H9 (cell line): ENCODE results near the gene COASY. TPM values are rescaled to one million over a fixed set of nuclear protein-coding genes. Genes with fewer than 3 reads are reported as not detected.

Experiments
- DNase-seq: peaks from one replicate; pipeline ENCODE4 v3.0.0-alpha.2; 2017
- H2AFZ ChIP-seq: one replicate; pipeline ENCODE4 v1.6.1; 2013; ENCODE audit warnings: mild to moderate bottlenecking, low read length, control low read depth, moderate library complexity
- H2AK5ac ChIP-seq: 2 replicates; pipeline ENCODE4 v1.6.1; 2013; ENCODE audit warnings: low read length, control low read depth, mixed read lengths; ENCODE audit not compliant: insufficient read length
- H2BK120ac ChIP-seq: one replicate; pipeline ENCODE4 v1.6.1; 2013; ENCODE audit warnings: low read depth, mild to moderate bottlenecking, low read length, control low read depth, inconsistent platforms; ENCODE audit not compliant: poor library complexity, severe bottlenecking
- H2BK12ac ChIP-seq: 2 replicates; pipeline ENCODE4 v1.6.1; 2013; ENCODE audit warnings: low read length, control low read depth, mixed read lengths, low read depth; ENCODE audit not compliant: insufficient read length
- H2BK15ac ChIP-seq: 2 replicates; pipeline ENCODE4 v1.6.1; 2013; ENCODE audit warnings: low read depth, low read length, control low read depth
- H2BK20ac ChIP-seq: one replicate; pipeline ENCODE4 v1.6.1; 2013; ENCODE audit warnings: low read depth, mild to moderate bottlenecking, low read length, control low read depth, inconsistent platforms; ENCODE audit not compliant: poor library complexity, severe bottlenecking
- H2BK5ac ChIP-seq: 2 replicates; pipeline ENCODE4 v1.6.1; 2013; ENCODE audit warnings: low read length, control low read depth, mixed read lengths; ENCODE audit not compliant: insufficient read length
- H3K14ac ChIP-seq: 2 replicates; pipeline ENCODE4 v1.6.1; 2013; ENCODE audit warnings: low read length, control low read depth; ENCODE audit not compliant: insufficient read depth
- H3K18ac ChIP-seq: 2 replicates; pipeline ENCODE4 v1.6.1; 2013; ENCODE audit warnings: low read depth, mild to moderate bottlenecking, mixed read lengths, low read length, control low read depth; ENCODE audit not compliant: insufficient read length
- H3K23ac ChIP-seq: 2 replicates; pipeline ENCODE4 v1.6.1; 2013; ENCODE audit warnings: low read length, control low read depth, mixed read lengths, low read depth; ENCODE audit not compliant: insufficient read length
- H3K23me2 ChIP-seq: 2 replicates; pipeline ENCODE4 v1.6.1; 2013; ENCODE audit warnings: low read depth, mild to moderate bottlenecking, mixed read lengths, low read length, control low read depth; ENCODE audit not compliant: insufficient read length, poor library complexity, severe bottlenecking
- H3K27ac ChIP-seq: 2 replicates; pipeline ENCODE4 v1.5.1; 2013; ENCODE audit warnings: low read length, control low read depth, mixed read lengths, low read depth; ENCODE audit not compliant: insufficient read length
- H3K27me3 ChIP-seq: 2 replicates; pipeline ENCODE4 v1.6.1; 2013; ENCODE audit warnings: low read length, control low read depth, inconsistent platforms; ENCODE audit not compliant: insufficient read depth
- H3K4ac ChIP-seq: 2 replicates; pipeline ENCODE4 v1.6.1; 2013; ENCODE audit warnings: low read depth, mild to moderate bottlenecking, control low read depth, inconsistent platforms, low read length, moderate library complexity
- H3K4me1 ChIP-seq: 2 replicates; pipeline ENCODE4 v1.6.1; 2013; ENCODE audit warnings: low read length, control low read depth, inconsistent platforms; ENCODE audit not compliant: insufficient read depth
- H3K4me2 ChIP-seq: 2 replicates; pipeline ENCODE4 v1.6.1; 2013; ENCODE audit warnings: low read length, control low read depth, mixed read lengths; ENCODE audit not compliant: insufficient read length, insufficient read depth
- H3K56ac ChIP-seq: 2 replicates; pipeline ENCODE4 v1.6.1; 2013; ENCODE audit warnings: low read depth, mild to moderate bottlenecking, mixed read lengths, low read length, control low read depth; ENCODE audit not compliant: insufficient read length
- H3K79me1 ChIP-seq: 2 replicates; pipeline ENCODE4 v1.6.1; 2013; ENCODE audit warnings: low read depth, mild to moderate bottlenecking, moderate library complexity, low read length, control low read depth, inconsistent platforms; ENCODE audit not compliant: insufficient read depth, poor library complexity, severe bottlenecking
- H3K79me2 ChIP-seq: 2 replicates; pipeline ENCODE4 v1.6.1; 2013; ENCODE audit warnings: low read length, control low read depth, inconsistent platforms; ENCODE audit not compliant: insufficient read depth
- H3K9ac ChIP-seq: 2 replicates; pipeline ENCODE4 v1.6.1; 2013; ENCODE audit warnings: low read length, control low read depth, mixed read lengths; ENCODE audit not compliant: insufficient read length; ENCODE audit errors: extremely low read depth
- H3K9me3 ChIP-seq: one replicate; pipeline ENCODE4 v1.6.1; 2013; ENCODE audit warnings: low read depth, low read length, inconsistent platforms; ENCODE audit not compliant: control insufficient read depth
- H3T11ph ChIP-seq: one replicate; pipeline ENCODE4 v1.6.1; 2013; ENCODE audit warnings: mild to moderate bottlenecking, low read length, control low read depth, inconsistent platforms
- H4K20me1 ChIP-seq: one replicate; pipeline ENCODE4 v1.6.1; 2013; ENCODE audit not compliant: control insufficient read depth, insufficient read length, insufficient read depth
- H4K5ac ChIP-seq: 2 replicates; pipeline ENCODE4 v1.6.1; 2013; ENCODE audit warnings: low read depth, mild to moderate bottlenecking, mixed read lengths, low read length, control low read depth; ENCODE audit not compliant: insufficient read length
- H4K8ac ChIP-seq: replicated peaks from 2 replicates; pipeline ENCODE4 v1.6.1; 2013; ENCODE audit warnings: low read length, control low read depth, mixed read lengths, low read depth; ENCODE audit not compliant: insufficient read length
- H4K91ac ChIP-seq: 2 replicates; pipeline ENCODE4 v1.6.1; 2013; ENCODE audit warnings: low read depth, mild to moderate bottlenecking, moderate library complexity, mixed read lengths, low read length, control low read depth; ENCODE audit not compliant: insufficient read length
- H3K27ac Mint-ChIP-seq, 3 experiments: 2 replicates in 2 of 3; 3 replicates in 1 of 3; pipeline ENCODE4 v1.8.0; 2020 to 2021; ENCODE audit warnings: mixed read lengths in 3 of 3, mild to moderate bottlenecking in 1 of 3, moderate library complexity in 1 of 3
- H3K27me3 Mint-ChIP-seq: 2 replicates; pipeline ENCODE4 v1.8.0; 2021; ENCODE audit warnings: low read depth, mild to moderate bottlenecking, moderate library complexity, mixed read lengths
- H3K36me3 Mint-ChIP-seq, 3 experiments: 2 replicates in 2 of 3; 3 replicates in 1 of 3; pipeline ENCODE4 v1.8.0; 2020 to 2021; ENCODE audit warnings: low read depth in 3 of 3, mixed read lengths in 3 of 3; ENCODE audit not compliant: insufficient read depth in 1 of 3
- H3K4me1 Mint-ChIP-seq, 2 experiments: 2 replicates each; pipeline ENCODE4 v1.8.0; 2020; ENCODE audit warnings: mixed read lengths in 2 of 2
- H3K4me3 Mint-ChIP-seq, 2 experiments: 2 replicates in 1 of 2; 3 replicates in 1 of 2; pipeline ENCODE4 v1.8.0; 2020 to 2021; ENCODE audit warnings: mild to moderate bottlenecking in 2 of 2, mixed read lengths in 2 of 2, moderate library complexity in 1 of 2
- H3K9me3 Mint-ChIP-seq, 2 experiments: 2 replicates in 1 of 2; 3 replicates in 1 of 2; pipeline ENCODE4 v1.8.0; 2020; ENCODE audit warnings: mild to moderate bottlenecking in 2 of 2, mixed read lengths in 2 of 2, moderate library complexity in 1 of 2
- CTCF ChIP-seq: fragments of 200-600 bp; sonication (generic); conservative IDR thresholded peaks from 3 replicates; pipeline ENCODE4 v1.8.0; 2021; ENCODE audit warnings: antibody characterized with exemption, mild to moderate bottlenecking
- WGBS: extraction: QIAGEN DNeasy Blood & Tissue Kit; methylation state at CpG from one replicate; pipeline ENCODE4 v1.1.7; 2013; ENCODE audit warnings: missing lambda C conversion rate, low lambda C conversion rate, mixed read lengths; ENCODE audit not compliant: insufficient read length; ENCODE audit errors: extremely low coverage; 5-methylcytosine and 5-hydroxymethylcytosine counted together
- total RNA-seq: library from RNA; stranded (reverse); gene quantifications from 2 replicates; pipeline ENCODE4 v1.2.1, GENCODE V29; 2021

The COASY gene
- total RNA-seq, 1 experiment from 2014 or later: 84.1 TPM

- no peak for TF ChIP-seq CTCF
- no peak overlapping the region for H2BK12ac ChIP-seq
- no peak overlapping the region for H3T11ph ChIP-seq
- H3K18ac ChIP-seq: no peak overlapping the region
- H3K56ac ChIP-seq: no peak overlapping the region
- no peak overlapping the region for H2BK15ac ChIP-seq
- H3K27me3 Mint-ChIP-seq: peaks cover 9% of the 10 kb centered on the region
- H3K4me1 Mint-ChIP-seq: peaks cover 26 to 42% of the 10 kb centered on the region in 2 experiments
- no peak overlapping the region; a peak in 1 of 5 replicates for H3K4me3 Mint-ChIP-seq
- H3K9ac ChIP-seq: no peak overlapping the region
- H3K9me3 ChIP-seq: no peaks in the 10 kb centered on the region
- peak; percentile 23 for DNase-seq
- H3K27ac Mint-ChIP-seq: no peak overlapping the region
- no peaks in the 10 kb centered on the region for H3K9me3 Mint-ChIP-seq
- H3K14ac ChIP-seq: no peak overlapping the region
- H2AFZ ChIP-seq: no peak overlapping the region
- no peaks in the 10 kb centered on the region for H3K79me1 ChIP-seq
- no peak overlapping the region for H4K91ac ChIP-seq
- peaks cover 2% of the 10 kb centered on the region; the same call in 1 of the 2 replicates for H3K27me3 ChIP-seq
- no peak overlapping the region for H3K23ac ChIP-seq
- no peaks in the 10 kb centered on the region for H4K20me1 ChIP-seq
- no peaks in the 10 kb centered on the region for H3K23me2 ChIP-seq
- no peak overlapping the region for H3K4ac ChIP-seq
- WGBS: no CpG with 5 or more reads among the region's 9 CpGs
- H4K8ac ChIP-seq: no peak overlapping the region
- no peak overlapping the region for H2BK20ac ChIP-seq
- H3K4me1 ChIP-seq: peaks cover 11% of the 10 kb centered on the region; the same call in 1 of the 2 replicates
- H2BK5ac ChIP-seq: no peak overlapping the region
- no peak overlapping the region for H4K5ac ChIP-seq
- H3K4me2 ChIP-seq: no peak overlapping the region
- H3K36me3 Mint-ChIP-seq: peaks cover 0 to 30% (median 25%) of the 10 kb centered on the region in 3 experiments; a peak in 5 of 7 replicates
- H3K27ac ChIP-seq: no peak overlapping the region
- H3K79me2 ChIP-seq: no peaks in the 10 kb centered on the region
- no peak overlapping the region for H2AK5ac ChIP-seq
- no peak overlapping the region for H2BK120ac ChIP-seq
These were observed 39.6 kb upstream of the COASY start for GRCh38 chr17:42522263-42522790.
